ENCODE measurements around the gene WDTC1. TPM values are rescaled to one million over a fixed set of nuclear protein-coding genes. Genes with fewer than 3 reads are reported as not detected.
A peak's percentile ranks its signal among the peaks of the same experiment; 100 is the strongest.

WDTC1 gene
- total and polyA plus RNA-seq, 2 of the 8 experiments (the other 6 are each of a cell fraction or from before 2014, with no cell fraction given) = 7.5 to 18.7 TPM

- no peak overlapping the region for H3K23ac ChIP-seq (ENCODE audit: insufficient read length)
- H4K8ac ChIP-seq (ENCODE audit: extremely low read depth, insufficient read depth, low read length) = no peak overlapping the region
- no peak overlapping the region for H2BK12ac ChIP-seq (ENCODE audit: low read depth, low read length)
- H3K14ac ChIP-seq (ENCODE audit: insufficient read length) = no peak overlapping the region
- H2BK5ac ChIP-seq (ENCODE audit: low read depth, low read length) = no peak overlapping the region
- H2AFZ ChIP-seq (ENCODE audit: low read length) = no peak overlapping the region
- no peaks in the 10 kb centered on the region for H3K9me3 ChIP-seq (ENCODE audit: insufficient read depth in 2 of 2, low read depth in 1 of 2, low read length in 1 of 2)
- FAIRE-seq = no peak
- H3K4me3 ChIP-seq (ENCODE audit: extremely low read depth in 1 of 4, insufficient read depth in 2 of 4, low read depth in 3 of 4, low read length in 4 of 4) = no peak overlapping the region
- no peak overlapping the region for H3K27ac ChIP-seq (ENCODE audit: low read depth, low read length)
- POLR2A ChIA-PET (ENCODE audit: partially characterized antibody) = interaction anchor here (0.7 to 10.9 kb wide), 6 partner anchors 6 to 249 kb away, joined by 3 to 101 read pairs (median 4); partner anchors contain the start of genes AHDC1 and MAP3K6
- no peak overlapping the region for H2BK15ac ChIP-seq (ENCODE audit: low read length)
- no peaks in the 10 kb centered on the region for H3K79me1 ChIP-seq (ENCODE audit: low read depth, low read length)
- H3K9ac ChIP-seq (replicated peaks in 1 of 4; ENCODE audit: extremely low read depth in 1 of 4, low read depth in 3 of 4, low read length in 3 of 4) = no peak overlapping the region
- peaks cover 0 to 18% (median 7%) of the 10 kb centered on the region in 4 experiments; a peak in 6 of 7 replicates for H3K4me1 ChIP-seq (replicated peaks in 1 of 4; ENCODE audit: control insufficient read depth in 3 of 4, insufficient read depth in 4 of 4, low read length in 3 of 4)
- H2BK120ac ChIP-seq (replicated peaks; ENCODE audit: low read depth, low read length) = no peak overlapping the region
- TF ChIP-seq E2F6 (IDR thresholded peaks at IDR 0.05) (0 out of 2 replicates have a peak, but pooled peaks have one; percentile 3), SAP30 (IDR thresholded peaks at IDR 0.05; ENCODE audit: insufficient read depth, insufficient replicate concordance, low read length) (no peak)
- H3K4me2 ChIP-seq (ENCODE audit: insufficient read depth in 1 of 2, low read depth in 2 of 2, low read length in 2 of 2) = no peak overlapping the region
- no peak overlapping the region for H3K56ac ChIP-seq (replicated peaks; ENCODE audit: insufficient read length, low read depth, low read length)
- H3K79me2 ChIP-seq (ENCODE audit: control insufficient read depth in 1 of 2, insufficient read depth in 2 of 2, low read length in 2 of 2) = no peaks in the 10 kb centered on the region
- no peak for DNase-seq (ENCODE audit: low read depth in 1 of 2, low spot score in 2 of 2)
- no peak overlapping the region for H2AK5ac ChIP-seq (ENCODE audit: low read depth, low read length)
- H2BK20ac ChIP-seq (ENCODE audit: low read length) = no peak overlapping the region
- peaks cover 19% of the 10 kb centered on the region for H3K23me2 ChIP-seq (ENCODE audit: low read depth, low read length)
- CTCF ChIA-PET (ENCODE audit: partially characterized antibody) = interaction anchor here (1.1 to 28.8 kb wide), 18 partner anchors 11 to 319 kb away, joined by 3 to 625 read pairs (median 9); partner anchors contain the start of genes CD164L2, FCN3, GPR3 and MAP3K6
- 93% methylated on average over 13 of the region's 13 CpGs; no CpG with 5 or more reads in 1 of the 2 experiments for WGBS, 2 experiments (ENCODE audit: extremely low coverage in 1 of 2, insufficient coverage in 1 of 2, insufficient read length in 1 of 2, insufficient replicate concordance in 2 of 2, low coverage in 1 of 2, low lambda C conversion rate in 2 of 2, missing lambda C conversion rate in 1 of 2)
- H3K27me3 ChIP-seq (replicated peaks in 1 of 4; ENCODE audit: control insufficient read depth in 3 of 4, extremely low read depth in 1 of 4, insufficient read depth in 3 of 4, low read length in 3 of 4) = peaks cover 11 to 38% (median 31%) of the 10 kb centered on the region in 4 experiments
- H3K4ac ChIP-seq (replicated peaks; ENCODE audit: insufficient read length, low read depth, low read length) = no peak overlapping the region
- no peak overlapping the region for H4K91ac ChIP-seq (replicated peaks; ENCODE audit: insufficient read length, low read length)
- H4K20me1 ChIP-seq (replicated peaks in 1 of 2; ENCODE audit: control insufficient read depth in 1 of 2, insufficient read depth in 2 of 2, low read length in 2 of 2) = peaks cover 0 to 12% of the 10 kb centered on the region in 2 experiments
- no peak overlapping the region for H3K18ac ChIP-seq (ENCODE audit: extremely low read depth, low read length)
- no peak overlapping the region for H4K5ac ChIP-seq (ENCODE audit: insufficient read length, low read depth, low read length)
- H3K36me3 ChIP-seq (ENCODE audit: control insufficient read depth in 2 of 4, insufficient read depth in 4 of 4, low read length in 3 of 4) = no peaks in the 10 kb centered on the region
Measured at GRCh38 chr1:27356277-27356618, 121.8 kb downstream of the WDTC1 start.
